Liver (tissue), 9 donors: ENCODE results near the gene ZNF438. TPM values are rescaled to one million over a fixed set of nuclear protein-coding genes. Genes with fewer than 3 reads are reported as not detected.

Source experiments
- DNase-seq: peaks from one replicate; pipeline ENCODE4 v3.0.0-alpha.2; 2017; ENCODE audit warnings: low spot score
- H3K27ac ChIP-seq, 2 donors: one replicate each; pipeline ENCODE4 v1.7.0; 2013; ENCODE audit warnings: inconsistent platforms in 2 of 2, low read length in 2 of 2, control low read depth in 1 of 2, low read depth in 1 of 2, mild to moderate bottlenecking in 1 of 2
- H3K27me3 ChIP-seq, 4 donors: one replicate each; pipeline versions ENCODE4 v1.6.1 to v1.7.0; 2013; ENCODE audit warnings: low read length in 3 of 4, inconsistent platforms in 1 of 4, mild to moderate bottlenecking in 1 of 4, moderate library complexity in 1 of 4; ENCODE audit not compliant: control insufficient read depth in 4 of 4, insufficient read depth in 4 of 4
- H3K36me3 ChIP-seq, 4 donors: one replicate each; pipeline versions ENCODE4 v1.6.1 to v1.7.0; 2013; ENCODE audit warnings: low read length in 3 of 4, mild to moderate bottlenecking in 3 of 4, low read depth in 1 of 4, moderate library complexity in 1 of 4; ENCODE audit not compliant: control insufficient read depth in 4 of 4, insufficient read depth in 3 of 4
- H3K4me1 ChIP-seq, 4 donors: one replicate each; pipeline versions ENCODE4 v1.6.1 to v1.7.0; 2013; ENCODE audit warnings: low read length in 3 of 4, mild to moderate bottlenecking in 3 of 4, moderate library complexity in 1 of 4; ENCODE audit not compliant: control insufficient read depth in 4 of 4, insufficient read depth in 4 of 4
- H3K4me3 ChIP-seq, 3 donors: one replicate each; pipeline versions ENCODE4 v1.6.1 to v1.7.0; 2013; ENCODE audit warnings: low read length in 3 of 3, control low read depth in 1 of 3, low read depth in 1 of 3, mild to moderate bottlenecking in 1 of 3
- H3K9ac ChIP-seq, 2 donors: one replicate each; pipeline ENCODE4 v1.7.0; 2013; ENCODE audit warnings: low read length in 2 of 2, mild to moderate bottlenecking in 2 of 2, moderate library complexity in 2 of 2, control low read depth in 1 of 2, low read depth in 1 of 2
- H3K9me3 ChIP-seq, 4 donors: one replicate each; pipeline versions ENCODE4 v1.6.1 to v1.7.0; 2013; ENCODE audit warnings: low read length in 3 of 4; ENCODE audit not compliant: control insufficient read depth in 4 of 4
- EGR1 ChIP-seq, 2 donors: IDR thresholded peaks; 2 replicates each; pipeline ENCODE4 v1.6.1; 2016 to 2018; ENCODE audit warnings: antibody characterized with exemption in 2 of 2, low read depth in 2 of 2
- FOXA1 ChIP-seq: IDR thresholded peaks from 2 replicates; pipeline ENCODE4 v1.6.1; 2016; ENCODE audit warnings: antibody characterized with exemption
- FOXA2 ChIP-seq: IDR thresholded peaks from 2 replicates; pipeline ENCODE4 v1.6.1; 2016; ENCODE audit warnings: antibody characterized with exemption
- HNF4A ChIP-seq, 2 donors: conservative IDR thresholded peaks; 2 replicates each; pipeline ENCODE4 v1.6.1; 2016; ENCODE audit warnings: antibody characterized with exemption in 2 of 2, mild to moderate bottlenecking in 2 of 2
- HNF4G ChIP-seq: IDR thresholded peaks from 2 replicates; pipeline ENCODE4 v1.6.1; 2016; ENCODE audit warnings: antibody characterized with exemption
- JUND ChIP-seq, 2 donors: IDR thresholded peaks; 2 replicates each; pipeline ENCODE4 v1.6.1; 2016; ENCODE audit warnings: antibody characterized with exemption in 2 of 2
- NR2F2 ChIP-seq: IDR thresholded peaks from 2 replicates; pipeline ENCODE4 v1.6.1; 2016; ENCODE audit warnings: antibody characterized with exemption
- RXRA ChIP-seq, 2 donors: IDR thresholded peaks; 2 replicates each; pipeline ENCODE4 v1.6.1; 2017 to 2018; ENCODE audit warnings: antibody characterized with exemption in 2 of 2, mild to moderate bottlenecking in 1 of 2
- SP1 ChIP-seq: IDR thresholded peaks from 2 replicates; pipeline ENCODE4 v1.6.1; 2018; ENCODE audit warnings: antibody characterized with exemption, mild to moderate bottlenecking
- YY1 ChIP-seq: IDR thresholded peaks from 2 replicates; pipeline ENCODE4 v1.6.1; 2016; ENCODE audit warnings: antibody characterized with exemption, mild to moderate bottlenecking
- WGBS: extraction: QIAGEN DNeasy Blood & Tissue Kit; methylation state at CpG from one replicate; pipeline ENCODE4 v1.1.7; 2013; 5-methylcytosine and 5-hydroxymethylcytosine counted together
- polyA plus RNA-seq, 2 donors: library from polyadenylated mRNA; stranded (reverse) in 1 of 2; unstranded in 1 of 2; fragments of 200-250 nt in 1 of 2; fragments of >200 nt in 1 of 2; fragmentation: Nextera tagmentation in 1 of 2; extraction: Ambion mirVana in 1 of 2; gene quantifications; one replicate each; pipeline versions ENCODE4 v1.2.1 to v1.2.3, GENCODE V29; 2013 to 2015
- total RNA-seq, 2 donors: library from RNA; depleted of rRNA; stranded (reverse); fragments of >200 nt; gene quantifications; one replicate each; pipeline ENCODE4 v1.2.3, GENCODE V29; 2014
- TF ChIP-seq, protein P1 (sequence below): IDR thresholded peaks from 2 replicates; pipeline ENCODE4 v1.6.1; 2016; ENCODE audit warnings: antibody characterized with exemption, mild to moderate bottlenecking
- TF ChIP-seq, protein P2 (sequence below): fragments of 150-350 bp; IDR thresholded peaks from 2 replicates; pipeline ENCODE4 v1.5.1; 2017; ENCODE audit warnings: improper control_type of control experiment, low read depth, low read length; ENCODE audit not compliant: missing input control
- TF ChIP-seq, protein P3 (sequence below): IDR thresholded peaks from 2 replicates; pipeline ENCODE4 v1.6.1; 2016; ENCODE audit warnings: antibody characterized with exemption
- TF ChIP-seq, protein P4 (sequence below): IDR thresholded peaks from 2 replicates; pipeline ENCODE4 v1.6.1; 2016; ENCODE audit warnings: antibody characterized with exemption
- donor health status: healthy.
- donor health status: healthy.
- donor health status: healthy.
- donor health status: healthy.
- donor health status: healthy.

Gene ZNF438
- total and polyA plus RNA-seq, 4 donors, result 1.9 to 2.9 (median 2.2) TPM

DNA sequence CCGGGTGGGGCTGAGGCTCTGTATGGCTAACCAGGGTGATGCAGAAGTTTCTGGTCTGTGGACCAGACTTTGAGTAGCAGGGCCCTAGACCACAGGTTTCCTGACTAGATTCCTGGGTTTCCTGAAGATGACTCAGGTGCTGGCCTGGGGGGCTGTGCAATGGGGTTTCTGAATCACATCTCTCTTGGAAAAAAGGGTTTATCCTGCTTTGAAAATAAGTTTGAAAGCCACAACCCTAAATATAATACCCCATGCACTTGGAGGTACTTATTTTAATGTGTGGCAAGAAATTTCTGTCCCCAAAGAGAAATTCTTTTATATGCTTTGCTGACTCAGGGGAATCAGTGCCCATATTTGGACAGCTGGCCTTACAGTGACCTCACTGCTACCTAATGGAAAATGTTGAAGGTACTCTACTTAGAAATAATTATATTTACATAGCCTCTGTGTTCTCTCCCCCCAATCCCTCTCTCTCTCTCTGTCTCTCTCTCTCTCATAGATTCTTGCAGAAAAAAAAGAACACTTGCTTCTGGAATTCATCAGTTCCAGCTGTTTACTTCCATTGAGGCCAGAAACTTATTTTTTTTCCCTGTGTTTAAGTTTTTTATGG, 217.7 kb downstream of the ZNF438 start:
- H3K9ac ChIP-seq, result no peak overlapping the region
- no peaks in the 10 kb centered on the region for H3K27me3 ChIP-seq
- H3K4me1 ChIP-seq, result peaks cover 0 to 9% (median 0%) of the 10 kb centered on the region in 4 donors
- H3K4me3 ChIP-seq, result no peak overlapping the region
- no peaks in the 10 kb centered on the region for H3K9me3 ChIP-seq
- H3K36me3 ChIP-seq, result no peaks in the 10 kb centered on the region
- no peak for DNase-seq
- WGBS, result 90% methylated on average over 1 of the region's 1 CpG
- no peak overlapping the region for H3K27ac ChIP-seq
- TF ChIP-seq, protein P1, sequence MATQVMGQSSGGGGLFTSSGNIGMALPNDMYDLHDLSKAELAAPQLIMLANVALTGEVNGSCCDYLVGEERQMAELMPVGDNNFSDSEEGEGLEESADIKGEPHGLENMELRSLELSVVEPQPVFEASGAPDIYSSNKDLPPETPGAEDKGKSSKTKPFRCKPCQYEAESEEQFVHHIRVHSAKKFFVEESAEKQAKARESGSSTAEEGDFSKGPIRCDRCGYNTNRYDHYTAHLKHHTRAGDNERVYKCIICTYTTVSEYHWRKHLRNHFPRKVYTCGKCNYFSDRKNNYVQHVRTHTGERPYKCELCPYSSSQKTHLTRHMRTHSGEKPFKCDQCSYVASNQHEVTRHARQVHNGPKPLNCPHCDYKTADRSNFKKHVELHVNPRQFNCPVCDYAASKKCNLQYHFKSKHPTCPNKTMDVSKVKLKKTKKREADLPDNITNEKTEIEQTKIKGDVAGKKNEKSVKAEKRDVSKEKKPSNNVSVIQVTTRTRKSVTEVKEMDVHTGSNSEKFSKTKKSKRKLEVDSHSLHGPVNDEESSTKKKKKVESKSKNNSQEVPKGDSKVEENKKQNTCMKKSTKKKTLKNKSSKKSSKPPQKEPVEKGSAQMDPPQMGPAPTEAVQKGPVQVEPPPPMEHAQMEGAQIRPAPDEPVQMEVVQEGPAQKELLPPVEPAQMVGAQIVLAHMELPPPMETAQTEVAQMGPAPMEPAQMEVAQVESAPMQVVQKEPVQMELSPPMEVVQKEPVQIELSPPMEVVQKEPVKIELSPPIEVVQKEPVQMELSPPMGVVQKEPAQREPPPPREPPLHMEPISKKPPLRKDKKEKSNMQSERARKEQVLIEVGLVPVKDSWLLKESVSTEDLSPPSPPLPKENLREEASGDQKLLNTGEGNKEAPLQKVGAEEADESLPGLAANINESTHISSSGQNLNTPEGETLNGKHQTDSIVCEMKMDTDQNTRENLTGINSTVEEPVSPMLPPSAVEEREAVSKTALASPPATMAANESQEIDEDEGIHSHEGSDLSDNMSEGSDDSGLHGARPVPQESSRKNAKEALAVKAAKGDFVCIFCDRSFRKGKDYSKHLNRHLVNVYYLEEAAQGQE, result no peak
- no peak for TF ChIP-seq EGR1 (IDR thresholded peaks at IDR 0.05; ENCODE audit: low read depth in 2 of 2)
- TF ChIP-seq FOXA2, result no peak
- TF ChIP-seq, protein P2, sequence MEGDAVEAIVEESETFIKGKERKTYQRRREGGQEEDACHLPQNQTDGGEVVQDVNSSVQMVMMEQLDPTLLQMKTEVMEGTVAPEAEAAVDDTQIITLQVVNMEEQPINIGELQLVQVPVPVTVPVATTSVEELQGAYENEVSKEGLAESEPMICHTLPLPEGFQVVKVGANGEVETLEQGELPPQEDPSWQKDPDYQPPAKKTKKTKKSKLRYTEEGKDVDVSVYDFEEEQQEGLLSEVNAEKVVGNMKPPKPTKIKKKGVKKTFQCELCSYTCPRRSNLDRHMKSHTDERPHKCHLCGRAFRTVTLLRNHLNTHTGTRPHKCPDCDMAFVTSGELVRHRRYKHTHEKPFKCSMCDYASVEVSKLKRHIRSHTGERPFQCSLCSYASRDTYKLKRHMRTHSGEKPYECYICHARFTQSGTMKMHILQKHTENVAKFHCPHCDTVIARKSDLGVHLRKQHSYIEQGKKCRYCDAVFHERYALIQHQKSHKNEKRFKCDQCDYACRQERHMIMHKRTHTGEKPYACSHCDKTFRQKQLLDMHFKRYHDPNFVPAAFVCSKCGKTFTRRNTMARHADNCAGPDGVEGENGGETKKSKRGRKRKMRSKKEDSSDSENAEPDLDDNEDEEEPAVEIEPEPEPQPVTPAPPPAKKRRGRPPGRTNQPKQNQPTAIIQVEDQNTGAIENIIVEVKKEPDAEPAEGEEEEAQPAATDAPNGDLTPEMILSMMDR, result no peak
- TF ChIP-seq, protein P3, sequence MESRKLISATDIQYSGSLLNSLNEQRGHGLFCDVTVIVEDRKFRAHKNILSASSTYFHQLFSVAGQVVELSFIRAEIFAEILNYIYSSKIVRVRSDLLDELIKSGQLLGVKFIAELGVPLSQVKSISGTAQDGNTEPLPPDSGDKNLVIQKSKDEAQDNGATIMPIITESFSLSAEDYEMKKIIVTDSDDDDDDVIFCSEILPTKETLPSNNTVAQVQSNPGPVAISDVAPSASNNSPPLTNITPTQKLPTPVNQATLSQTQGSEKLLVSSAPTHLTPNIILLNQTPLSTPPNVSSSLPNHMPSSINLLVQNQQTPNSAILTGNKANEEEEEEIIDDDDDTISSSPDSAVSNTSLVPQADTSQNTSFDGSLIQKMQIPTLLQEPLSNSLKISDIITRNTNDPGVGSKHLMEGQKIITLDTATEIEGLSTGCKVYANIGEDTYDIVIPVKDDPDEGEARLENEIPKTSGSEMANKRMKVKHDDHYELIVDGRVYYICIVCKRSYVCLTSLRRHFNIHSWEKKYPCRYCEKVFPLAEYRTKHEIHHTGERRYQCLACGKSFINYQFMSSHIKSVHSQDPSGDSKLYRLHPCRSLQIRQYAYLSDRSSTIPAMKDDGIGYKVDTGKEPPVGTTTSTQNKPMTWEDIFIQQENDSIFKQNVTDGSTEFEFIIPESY, result no peak
- TF ChIP-seq RXRA (IDR thresholded peaks at IDR 0.05), result no peak
- TF ChIP-seq, protein P4, sequence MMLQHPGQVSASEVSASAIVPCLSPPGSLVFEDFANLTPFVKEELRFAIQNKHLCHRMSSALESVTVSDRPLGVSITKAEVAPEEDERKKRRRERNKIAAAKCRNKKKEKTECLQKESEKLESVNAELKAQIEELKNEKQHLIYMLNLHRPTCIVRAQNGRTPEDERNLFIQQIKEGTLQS, result no peak
- TF ChIP-seq FOXA1, result no peak
- TF ChIP-seq HNF4A (conservative IDR thresholded peaks at IDR 0.05), result no peak
- TF ChIP-seq JUND (IDR thresholded peaks at IDR 0.05), result no peak
- TF ChIP-seq YY1, result no peak
- TF ChIP-seq SP1, result no peak

DNA sequence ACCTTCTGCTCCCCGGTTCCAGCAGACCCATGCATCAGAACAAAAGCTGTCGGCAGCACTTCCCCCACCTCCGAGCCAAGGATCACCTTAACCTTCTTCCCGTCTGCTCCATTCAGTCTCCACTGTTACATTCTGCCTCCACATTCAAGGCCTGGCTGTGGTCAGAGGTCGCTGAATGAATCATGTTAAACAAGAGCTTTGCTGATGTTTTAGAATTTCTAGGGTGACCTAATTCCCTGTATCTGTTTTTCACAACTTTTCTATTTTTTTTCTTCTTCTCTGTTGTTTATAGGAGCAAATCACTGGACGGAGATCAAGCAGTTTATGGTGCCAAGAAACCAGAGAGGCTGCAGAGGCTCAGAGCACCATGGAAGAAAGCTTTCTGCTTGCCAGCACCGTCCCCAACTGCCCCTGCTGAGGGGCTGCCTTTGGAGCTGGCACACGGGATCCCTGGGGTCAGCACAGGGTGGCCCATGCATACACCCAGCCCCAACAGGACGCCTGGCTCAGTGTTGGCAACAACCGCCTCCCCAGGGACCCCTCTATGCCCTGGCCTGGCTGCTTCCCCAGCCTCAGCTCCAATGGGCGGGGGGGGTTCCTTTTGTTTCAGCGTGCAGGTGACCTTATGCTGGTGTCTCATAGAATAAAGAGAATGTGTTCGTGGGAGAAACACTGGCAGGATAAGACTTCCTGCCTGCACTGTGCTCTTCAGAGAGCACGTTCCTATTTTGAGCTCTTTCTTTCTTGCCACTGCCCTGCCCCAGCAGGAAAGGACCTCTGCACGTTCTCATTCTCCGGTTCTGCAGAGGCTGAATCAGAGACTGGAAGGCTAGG, 219.4 kb downstream of the ZNF438 start:
- Histone ChIP-seq H3K27ac (peak overlapping the region; percentile 61 to 75), H3K9me3 (no peaks in the 10 kb centered on the region), H3K36me3 (no peaks in the 10 kb centered on the region), H3K4me3 (no peak overlapping the region), H3K27me3 (no peaks in the 10 kb centered on the region), H3K9ac (no peak overlapping the region), H3K4me1 (peaks cover 0 to 4% (median 0%) of the 10 kb centered on the region in 4 donors)
- TF ChIP-seq JUND (IDR thresholded peaks at IDR 0.05) (peak in 1 of 2 donors; percentile 12), NR2F2 (peak; percentile 66), HNF4G (no peak)
- no peak for DNase-seq
- WGBS, result 61% methylated on average over 16 of the region's 16 CpGs
